Mucosa of stomach (tissue), 1 donor: ENCODE results near the gene FAM184B.
"Not testable (repeated sequence)": the region's sequence is repeated elsewhere in the genome, so short reads cannot be mapped to it uniquely, and the experiment has no call there.

Experiments
- H3K27me3 ChIP-seq: one replicate; pipeline ENCODE4 v1.7.0; 2013; ENCODE audit warnings: mild to moderate bottlenecking, low read length; ENCODE audit not compliant: control insufficient read depth, insufficient read depth
- H3K36me3 ChIP-seq: one replicate; pipeline ENCODE4 v1.7.0; 2013; ENCODE audit warnings: low read length; ENCODE audit not compliant: control insufficient read depth, insufficient read depth
- H3K4me1 ChIP-seq: one replicate; pipeline ENCODE4 v1.7.0; 2013; ENCODE audit warnings: mild to moderate bottlenecking, low read length; ENCODE audit not compliant: control insufficient read depth, insufficient read depth
- H3K4me3 ChIP-seq: one replicate; pipeline ENCODE4 v1.7.0; 2013; ENCODE audit warnings: low read length
- H3K9ac ChIP-seq: one replicate; pipeline ENCODE4 v1.7.0; 2013; ENCODE audit warnings: mild to moderate bottlenecking, low read length, moderate library complexity
- H3K9me3 ChIP-seq: one replicate; pipeline ENCODE4 v1.7.0; 2013; ENCODE audit warnings: mild to moderate bottlenecking, low read length, moderate library complexity; ENCODE audit not compliant: control insufficient read depth
- donor health status: Pancreatic carcinoma.

Gene FAM184B

GRCh38 chr4:17664755-17665154 is 116.7 kb downstream of the FAM184B start:
- Histone ChIP-seq H3K36me3 (no peaks in the 10 kb centered on the region), H3K9ac (no peak overlapping the region), H3K9me3 (no peaks in the 10 kb centered on the region), H3K27me3 (no peaks in the 10 kb centered on the region), H3K4me3 (no peak overlapping the region), H3K4me1 (no peaks in the 10 kb centered on the region)

DNA sequence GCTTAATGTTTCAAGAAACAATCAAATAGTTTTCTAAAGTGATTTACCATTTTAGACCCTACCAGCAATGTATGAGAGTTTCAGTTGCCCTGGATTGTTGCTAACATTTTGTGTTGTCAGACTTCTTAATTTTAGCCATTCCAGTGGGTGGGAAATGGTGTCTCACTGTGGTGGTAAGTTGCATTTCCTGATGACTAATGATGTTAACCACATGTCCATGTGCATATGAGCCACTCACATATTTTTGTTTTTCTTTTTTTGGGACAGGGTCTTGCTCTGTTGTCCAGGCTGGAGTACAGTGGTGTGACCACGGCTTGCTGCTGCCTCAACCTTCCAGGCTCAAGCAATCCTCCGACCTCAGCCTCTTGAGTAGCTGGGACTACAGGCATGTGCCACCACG is 118.7 kb downstream of the FAM184B start:
- Histone ChIP-seq H3K36me3 (no peaks in the 10 kb centered on the region), H3K27me3 (no peaks in the 10 kb centered on the region), H3K4me1 (no peaks in the 10 kb centered on the region), H3K4me3 (no peak overlapping the region), H3K9ac (no peak overlapping the region), H3K9me3 (no peaks in the 10 kb centered on the region)

- not testable (repeated sequence) for H3K36me3 ChIP-seq, H3K9me3 ChIP-seq, H3K9ac ChIP-seq, H3K4me1 ChIP-seq, H3K27me3 ChIP-seq, H3K4me3 ChIP-seq
Measured at GRCh38 chr4:17659196-17659595, 122.2 kb downstream of the FAM184B start.

DNA sequence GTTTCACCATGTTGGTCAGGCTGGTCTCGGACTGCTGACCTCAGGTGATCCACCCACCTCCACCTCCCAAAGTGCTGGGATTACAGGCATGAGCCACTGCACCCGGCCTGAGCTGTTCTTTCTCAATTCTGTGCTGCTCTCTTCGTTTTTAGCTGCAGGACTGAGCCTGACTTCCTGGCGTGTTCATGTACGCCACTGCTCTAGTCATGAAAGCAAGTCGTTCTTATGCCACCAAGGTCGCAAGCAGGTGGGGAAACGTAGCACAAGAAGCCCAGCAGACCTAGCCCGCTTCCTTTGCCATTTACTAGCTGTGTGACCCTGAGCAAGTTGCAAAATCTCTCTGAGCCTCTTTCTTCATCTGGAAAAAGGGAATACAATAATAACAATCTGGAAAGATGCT is 123.6 kb downstream of the FAM184B start:
- H3K4me3 ChIP-seq = no peak overlapping the region
- no peaks in the 10 kb centered on the region for H3K4me1 ChIP-seq
- no peaks in the 10 kb centered on the region for H3K27me3 ChIP-seq
- no peaks in the 10 kb centered on the region for H3K9me3 ChIP-seq
- H3K9ac ChIP-seq = no peak overlapping the region
- no peaks in the 10 kb centered on the region for H3K36me3 ChIP-seq

DNA sequence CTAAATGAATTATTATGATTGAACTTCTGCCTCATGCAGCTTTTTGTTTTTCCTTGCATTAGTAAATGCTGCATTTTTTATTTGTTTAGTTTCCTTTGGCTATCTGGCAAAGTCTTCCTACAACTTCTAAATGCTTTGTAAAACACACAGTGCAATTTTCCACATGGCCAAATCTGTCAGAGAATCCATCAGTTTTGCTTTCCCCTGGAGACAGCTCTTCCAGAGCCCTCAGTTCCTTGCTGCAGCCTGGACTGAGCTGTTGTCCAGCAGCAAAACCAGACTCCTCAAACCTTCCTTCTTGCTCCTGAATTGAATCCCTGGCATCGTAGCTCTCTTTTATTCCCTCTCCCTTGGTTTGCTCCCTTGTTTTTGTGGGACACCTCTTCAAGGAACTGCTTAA is 124.3 kb downstream of the FAM184B start:
- Histone ChIP-seq H3K27me3 (no peaks in the 10 kb centered on the region), H3K4me3 (no peak overlapping the region), H3K9me3 (no peaks in the 10 kb centered on the region), H3K36me3 (no peaks in the 10 kb centered on the region), H3K9ac (no peak overlapping the region), H3K4me1 (no peaks in the 10 kb centered on the region)

DNA sequence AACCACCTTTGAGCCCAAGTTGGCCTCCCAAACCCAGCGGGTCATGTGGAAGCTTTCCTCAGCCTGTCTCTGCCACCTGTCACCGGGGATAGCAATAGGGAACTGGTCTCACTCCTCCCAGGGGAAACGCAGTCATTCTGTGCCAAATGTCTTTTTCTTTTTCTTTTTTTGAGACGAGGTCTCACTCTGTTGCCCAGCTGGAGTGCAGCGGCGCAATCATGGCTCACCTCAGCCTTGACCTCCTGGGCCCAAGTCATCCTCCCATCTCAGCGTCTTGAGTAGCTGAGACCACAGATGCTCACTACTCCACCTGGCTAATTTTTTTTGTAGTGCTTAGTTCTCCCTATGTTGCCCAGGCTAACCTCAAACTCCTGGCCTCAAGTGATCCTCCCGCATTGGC is 126.7 kb downstream of the FAM184B start:
- Histone ChIP-seq H3K9ac (no peak overlapping the region), H3K4me1 (no peaks in the 10 kb centered on the region), H3K27me3 (no peaks in the 10 kb centered on the region)

GRCh38 chr4:17650406-17650805 is 131.0 kb downstream of the FAM184B start:
- Histone ChIP-seq H3K4me1 (no peaks in the 10 kb centered on the region), H3K9me3 (no peaks in the 10 kb centered on the region), H3K36me3 (no peaks in the 10 kb centered on the region), H3K9ac (no peak overlapping the region), H3K27me3 (no peaks in the 10 kb centered on the region), H3K4me3 (no peak overlapping the region)

More for the DNA sequence above, 126.7 kb downstream of the FAM184B start:
- Histone ChIP-seq H3K4me3 (no peak overlapping the region), H3K9me3 (no peaks in the 10 kb centered on the region), H3K36me3 (no peaks in the 10 kb centered on the region)

DNA sequence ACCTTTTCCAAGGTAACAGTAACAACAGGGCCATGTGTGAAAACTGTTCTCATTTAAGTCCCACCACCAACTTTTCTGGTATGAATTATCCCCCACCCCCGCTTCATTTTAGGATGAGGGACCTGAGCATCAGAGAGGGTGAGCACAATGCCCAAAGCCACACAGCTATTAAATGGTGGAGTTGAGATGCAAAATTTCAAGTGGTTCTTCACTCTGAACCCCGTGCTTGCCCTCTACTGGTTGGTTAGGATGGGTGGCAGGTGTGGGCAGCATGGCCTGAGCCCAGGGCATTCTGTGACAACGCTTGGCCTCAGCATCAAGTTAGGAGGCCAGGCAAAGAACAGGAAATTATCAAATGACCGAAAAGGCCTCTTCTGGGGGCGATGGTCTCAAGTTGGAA is 133.5 kb downstream of the FAM184B start:
- H3K9ac ChIP-seq = no peak overlapping the region
- no peaks in the 10 kb centered on the region for H3K36me3 ChIP-seq
- H3K4me1 ChIP-seq = no peaks in the 10 kb centered on the region
- H3K9me3 ChIP-seq = no peaks in the 10 kb centered on the region
- no peak overlapping the region for H3K4me3 ChIP-seq
- no peaks in the 10 kb centered on the region for H3K27me3 ChIP-seq

GRCh38 chr4:17647176-17647806 is 134.1 kb downstream of the FAM184B start:
- Histone ChIP-seq H3K4me1 (no peaks in the 10 kb centered on the region), H3K36me3 (no peaks in the 10 kb centered on the region), H3K9ac (no peak overlapping the region), H3K27me3 (no peaks in the 10 kb centered on the region), H3K4me3 (no peak overlapping the region), H3K9me3 (no peaks in the 10 kb centered on the region)

DNA sequence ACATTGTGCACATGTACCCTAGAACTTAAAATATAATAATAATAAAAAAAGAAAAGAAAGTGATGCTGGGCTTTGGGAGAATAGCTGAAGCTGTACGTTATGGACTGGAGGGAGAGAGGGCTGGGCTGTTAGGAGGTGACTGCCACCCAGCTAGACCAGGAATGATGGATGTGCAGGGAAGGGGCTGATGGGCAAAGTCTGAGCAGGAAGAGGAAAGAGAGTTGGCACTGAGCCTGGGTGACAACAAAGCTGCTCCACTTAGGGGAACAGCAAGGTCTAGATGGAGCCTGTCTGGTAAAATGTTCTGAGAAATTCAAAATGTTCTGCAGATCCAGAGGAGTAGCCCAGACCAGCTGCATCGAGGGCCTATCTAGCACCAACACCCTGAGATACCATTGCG is 134.7 kb downstream of the FAM184B start:
- Histone ChIP-seq H3K9me3 (no peaks in the 10 kb centered on the region), H3K36me3 (no peaks in the 10 kb centered on the region), H3K9ac (no peak overlapping the region), H3K27me3 (no peaks in the 10 kb centered on the region), H3K4me1 (no peaks in the 10 kb centered on the region), H3K4me3 (no peak overlapping the region)

- H3K9ac ChIP-seq = no peak overlapping the region
- no peak overlapping the region for H3K4me3 ChIP-seq
- no peaks in the 10 kb centered on the region for H3K4me1 ChIP-seq
- H3K9me3 ChIP-seq = no peaks in the 10 kb centered on the region
- no peaks in the 10 kb centered on the region for H3K36me3 ChIP-seq
- H3K27me3 ChIP-seq = no peaks in the 10 kb centered on the region
Measured at GRCh38 chr4:17642398-17642783, 139.0 kb downstream of the FAM184B start.

- Histone ChIP-seq H3K9me3 (no peaks in the 10 kb centered on the region), H3K36me3 (no peaks in the 10 kb centered on the region), H3K9ac (no peak overlapping the region), H3K4me3 (no peak overlapping the region), H3K27me3 (no peaks in the 10 kb centered on the region), H3K4me1 (no peaks in the 10 kb centered on the region)
Measured at GRCh38 chr4:17639136-17639535, 142.3 kb downstream of the FAM184B start.
